Progenitor cell of endocrine pancreas (in vitro differentiated cells): ENCODE data around the gene TMIE. TPM values are rescaled to one million over a fixed set of nuclear protein-coding genes. Genes with fewer than 3 reads are reported as not detected.

Experiments
- DNase-seq: peaks from one replicate; pipeline ENCODE4 v3.0.0; 2021; ENCODE audit warnings: low spot score; ENCODE audit not compliant: unreplicated experiment
- H3K27ac Mint-ChIP-seq: 2 replicates; pipeline ENCODE4 v1.8.0; 2021; ENCODE audit warnings: mild to moderate bottlenecking, moderate library complexity, mixed read lengths
- H3K27me3 Mint-ChIP-seq: 2 replicates; pipeline ENCODE4 v1.8.0; 2021; ENCODE audit warnings: mixed read lengths
- H3K36me3 Mint-ChIP-seq: 2 replicates; pipeline ENCODE4 v1.8.0; 2022; ENCODE audit warnings: mixed read lengths; ENCODE audit not compliant: insufficient read depth
- H3K4me1 Mint-ChIP-seq: 2 replicates; pipeline ENCODE4 v1.8.0; 2021; ENCODE audit warnings: low read depth, mixed read lengths
- H3K4me3 Mint-ChIP-seq: 2 replicates; pipeline ENCODE4 v1.8.0; 2021; ENCODE audit warnings: low read depth, mild to moderate bottlenecking, moderate library complexity, mixed read lengths
- H3K9me3 Mint-ChIP-seq: 2 replicates; pipeline ENCODE4 v1.8.0; 2021; ENCODE audit warnings: low read depth, mixed read lengths
- total RNA-seq: library from RNA; stranded (reverse); gene quantifications from 2 replicates; pipeline ENCODE4 v1.2.1, GENCODE V29; 2021
- TF ChIP-seq, protein P1 (sequence below): fragments of 200-600 bp; sonication (generic); IDR thresholded peaks from one replicate; pipeline ENCODE4 v1.5.0; 2021; ENCODE audit warnings: antibody characterized with exemption, mild to moderate bottlenecking; ENCODE audit not compliant: unreplicated experiment

TMIE gene
- total RNA-seq, 1 donor from 2014 or later, result 0.50 TPM

DNA sequence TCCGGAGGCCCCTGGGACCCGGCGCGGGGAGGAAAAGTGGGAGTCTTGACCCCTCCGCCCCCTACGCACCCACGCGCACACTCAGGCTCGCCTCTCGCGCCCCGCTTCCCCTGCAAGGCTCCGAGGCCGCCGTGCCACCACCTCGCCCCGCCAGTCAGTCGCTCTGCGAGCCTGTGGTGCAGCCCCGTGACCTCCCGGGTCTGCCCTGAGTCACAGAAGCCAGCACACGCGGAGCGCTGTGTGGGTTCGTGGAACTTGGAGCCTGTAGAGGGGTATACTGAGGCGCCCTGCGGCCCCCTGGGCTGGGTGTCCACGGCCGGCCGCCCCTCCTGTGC, 7.3 kb upstream of the TMIE start:
- H3K36me3 Mint-ChIP-seq, result no peaks in the 10 kb centered on the region
- H3K4me1 Mint-ChIP-seq, result peaks cover 5% of the 10 kb centered on the region
- H3K27ac Mint-ChIP-seq, result no peak overlapping the region
- H3K4me3 Mint-ChIP-seq, result no peak overlapping the region
- no peaks in the 10 kb centered on the region for H3K9me3 Mint-ChIP-seq
- no peak for DNase-seq
- H3K27me3 Mint-ChIP-seq, result peaks cover 32% of the 10 kb centered on the region
- TF ChIP-seq, protein P1, sequence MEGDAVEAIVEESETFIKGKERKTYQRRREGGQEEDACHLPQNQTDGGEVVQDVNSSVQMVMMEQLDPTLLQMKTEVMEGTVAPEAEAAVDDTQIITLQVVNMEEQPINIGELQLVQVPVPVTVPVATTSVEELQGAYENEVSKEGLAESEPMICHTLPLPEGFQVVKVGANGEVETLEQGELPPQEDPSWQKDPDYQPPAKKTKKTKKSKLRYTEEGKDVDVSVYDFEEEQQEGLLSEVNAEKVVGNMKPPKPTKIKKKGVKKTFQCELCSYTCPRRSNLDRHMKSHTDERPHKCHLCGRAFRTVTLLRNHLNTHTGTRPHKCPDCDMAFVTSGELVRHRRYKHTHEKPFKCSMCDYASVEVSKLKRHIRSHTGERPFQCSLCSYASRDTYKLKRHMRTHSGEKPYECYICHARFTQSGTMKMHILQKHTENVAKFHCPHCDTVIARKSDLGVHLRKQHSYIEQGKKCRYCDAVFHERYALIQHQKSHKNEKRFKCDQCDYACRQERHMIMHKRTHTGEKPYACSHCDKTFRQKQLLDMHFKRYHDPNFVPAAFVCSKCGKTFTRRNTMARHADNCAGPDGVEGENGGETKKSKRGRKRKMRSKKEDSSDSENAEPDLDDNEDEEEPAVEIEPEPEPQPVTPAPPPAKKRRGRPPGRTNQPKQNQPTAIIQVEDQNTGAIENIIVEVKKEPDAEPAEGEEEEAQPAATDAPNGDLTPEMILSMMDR, result no peak

DNA sequence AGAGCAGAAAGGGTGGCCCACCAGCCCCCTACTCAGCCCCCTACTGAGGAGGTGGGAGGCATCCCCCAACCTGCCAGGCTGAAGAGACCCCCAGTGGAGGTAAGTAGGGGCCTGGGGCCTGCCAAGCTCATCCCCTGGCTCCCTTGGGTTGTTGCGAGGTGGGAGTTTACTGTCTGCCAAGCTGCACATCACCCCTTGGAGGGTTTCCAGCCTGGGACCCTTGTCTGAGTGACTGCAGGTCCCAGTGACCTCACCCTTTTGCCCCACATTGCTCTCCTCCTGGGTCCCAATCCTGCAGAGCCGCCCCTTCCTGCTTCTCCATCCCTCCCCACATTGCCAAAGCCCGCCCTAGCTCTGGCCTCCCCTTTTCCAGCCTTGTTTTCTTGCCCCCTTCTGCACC, 6.7 kb upstream of the TMIE start:
- Mint-ChIP-seq H3K27ac (no peak overlapping the region), H3K4me3 (peak overlapping the region; percentile 16), H3K36me3 (no peaks in the 10 kb centered on the region), H3K27me3 (peaks cover 32% of the 10 kb centered on the region), H3K4me1 (peaks cover 7% of the 10 kb centered on the region), H3K9me3 (no peaks in the 10 kb centered on the region)
- TF ChIP-seq, protein P1, result no peak
- no peak for DNase-seq

DNA sequence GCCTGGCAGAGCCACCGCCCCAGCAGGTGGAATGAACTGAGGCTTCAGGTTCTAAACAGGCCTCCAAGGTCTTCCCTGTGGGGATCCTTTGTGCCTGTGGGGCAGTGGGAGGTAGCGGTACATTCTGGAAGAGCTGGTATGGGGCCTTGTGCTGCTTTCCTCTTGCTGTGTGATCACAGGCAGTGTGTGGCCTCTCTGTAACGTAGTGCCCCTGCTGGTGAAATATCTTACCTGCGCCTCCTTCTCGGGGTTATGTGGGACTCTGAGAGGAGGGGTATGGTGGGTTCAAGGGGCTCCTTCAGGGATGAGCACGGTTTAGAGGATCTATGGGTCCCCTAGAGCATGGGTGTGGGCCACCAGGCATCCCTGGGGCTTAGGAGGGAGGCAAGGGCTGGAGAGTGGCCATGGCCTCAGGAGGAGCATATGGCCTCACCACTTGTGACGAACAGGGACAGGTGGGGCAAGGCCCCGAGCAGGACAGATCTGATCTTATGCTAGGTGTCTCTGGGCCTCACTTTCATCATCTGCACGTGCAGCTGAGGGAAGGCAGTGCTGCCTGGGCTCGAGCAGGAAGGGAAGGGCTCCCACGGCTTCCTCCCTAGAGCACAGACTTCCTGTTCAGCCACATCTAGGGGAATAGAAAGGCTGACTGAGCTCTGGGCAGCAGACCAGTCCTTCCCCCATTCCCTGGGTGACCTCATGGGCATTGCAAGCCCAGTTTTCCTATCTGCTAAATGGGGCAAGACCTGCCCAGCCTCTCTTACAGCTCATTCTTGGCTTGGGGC, 5.8 kb upstream of the TMIE start:
- Mint-ChIP-seq H3K36me3 (no peaks in the 10 kb centered on the region), H3K27me3 (peaks cover 31% of the 10 kb centered on the region), H3K27ac (no peak overlapping the region), H3K4me1 (peaks cover 8% of the 10 kb centered on the region), H3K4me3 (no peak overlapping the region), H3K9me3 (no peaks in the 10 kb centered on the region)
- peak; percentile 20 for DNase-seq
- TF ChIP-seq, protein P1, result peak; percentile 50

DNA sequence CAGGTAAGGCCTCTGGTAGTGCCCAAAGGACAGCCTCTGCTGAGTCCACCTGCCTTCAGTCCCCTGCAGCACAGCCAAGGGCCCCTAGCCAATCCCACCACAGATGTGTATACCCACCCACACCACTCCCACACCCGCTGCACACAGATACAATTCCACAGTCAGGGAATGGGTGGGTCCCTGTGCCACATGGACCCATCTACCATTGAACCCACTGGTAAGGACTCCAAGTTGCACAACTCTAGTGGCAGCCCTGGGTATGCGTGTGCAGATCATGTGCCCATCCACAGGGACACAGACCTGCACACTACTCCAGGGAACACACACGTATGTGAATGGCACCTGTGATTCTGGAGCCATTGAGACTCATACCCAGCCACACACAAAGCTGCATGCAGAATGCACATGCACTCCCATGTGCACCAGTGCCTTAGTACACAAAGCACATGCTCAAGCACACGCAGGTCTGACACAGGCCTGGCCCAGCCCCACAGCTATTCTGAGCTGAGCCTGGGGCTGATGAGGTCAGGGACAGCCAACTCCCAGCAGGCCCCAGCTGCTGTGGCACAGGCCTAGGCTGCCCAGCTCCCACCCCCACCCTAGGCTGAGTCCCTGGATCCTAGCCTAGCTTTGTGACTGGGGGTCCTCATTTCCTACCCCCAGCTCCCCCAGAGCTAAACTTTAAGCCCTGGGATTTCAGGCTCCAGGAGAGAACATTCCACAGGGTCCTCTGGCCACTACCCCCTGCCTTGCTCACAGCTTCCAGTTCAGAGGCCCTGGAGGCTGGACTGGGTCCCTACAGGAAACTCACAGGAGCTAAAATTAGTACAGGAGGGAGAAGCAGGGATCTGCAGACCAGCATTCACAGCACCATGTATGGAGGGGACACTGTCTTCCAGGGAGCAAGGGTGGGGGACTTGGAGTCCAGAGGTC, 5.0 kb upstream of the TMIE start:
- H3K4me1 Mint-ChIP-seq, result peaks cover 8% of the 10 kb centered on the region
- no peak for DNase-seq
- peaks cover 31% of the 10 kb centered on the region for H3K27me3 Mint-ChIP-seq
- H3K9me3 Mint-ChIP-seq, result no peaks in the 10 kb centered on the region
- no peak overlapping the region for H3K27ac Mint-ChIP-seq
- TF ChIP-seq, protein P1, result no peak
- H3K36me3 Mint-ChIP-seq, result no peaks in the 10 kb centered on the region
- H3K4me3 Mint-ChIP-seq, result no peak overlapping the region

DNA sequence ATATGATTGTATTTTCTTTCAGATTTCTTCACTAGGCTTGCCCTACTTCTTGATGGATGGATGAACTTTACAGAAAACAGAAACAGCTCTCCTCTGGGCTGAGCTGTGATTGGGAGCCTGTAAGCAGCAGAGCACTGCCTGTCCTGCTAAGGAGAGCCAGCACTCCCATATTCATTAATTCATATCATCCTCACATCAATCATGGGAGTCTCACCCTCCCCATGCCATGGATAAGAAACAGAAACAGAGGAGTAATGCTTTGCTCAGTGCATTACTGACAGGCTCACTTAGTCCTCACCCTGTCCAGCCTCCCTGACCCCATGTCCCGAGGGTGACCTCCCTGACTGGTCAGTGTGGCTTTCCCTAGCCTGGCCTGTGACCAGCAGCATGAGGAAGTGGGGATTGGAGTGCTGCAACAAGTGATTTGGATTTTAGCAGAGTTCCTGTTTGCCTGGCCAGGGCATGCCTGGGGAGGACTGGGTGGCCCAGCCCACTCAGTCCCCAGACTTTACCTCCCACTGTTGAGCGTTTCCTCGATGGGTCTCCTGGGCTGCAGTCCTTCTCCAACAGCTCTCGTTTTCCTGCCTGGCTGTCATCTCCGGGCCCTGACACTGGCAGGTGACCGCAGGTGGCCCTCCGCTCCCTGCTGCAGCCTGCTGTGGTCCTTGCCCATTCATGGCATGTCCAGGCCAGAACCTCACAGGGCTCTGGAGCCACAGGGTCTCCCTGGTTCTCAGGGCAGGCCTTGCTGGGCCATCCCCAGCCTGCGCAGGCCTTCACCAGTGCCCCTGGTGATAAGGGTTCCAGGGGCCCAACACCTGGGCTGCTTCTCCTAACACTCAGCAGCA, 1.3 kb upstream of the TMIE start:
- Mint-ChIP-seq H3K4me1 (peaks cover 3% of the 10 kb centered on the region), H3K27ac (no peak overlapping the region), H3K9me3 (no peaks in the 10 kb centered on the region), H3K27me3 (peaks cover 43% of the 10 kb centered on the region), H3K4me3 (no peak overlapping the region), H3K36me3 (no peaks in the 10 kb centered on the region)
- DNase-seq, result no peak
- TF ChIP-seq, protein P1, result no peak
